Muscle of back (tissue), 11 donors: ENCODE measurements around the gene TSPAN4. TPM values are rescaled to one million over a fixed set of nuclear protein-coding genes. Genes with fewer than 3 reads are reported as not detected.

ENCODE experiments used
- DNase-seq, 3 donors: peaks; one replicate each; pipeline versions ENCODE4 v3.0.0 to v3.0.0-alpha.2; 2013
- polyA plus RNA-seq, 10 donors: library from polyadenylated mRNA; unstranded; fragments of 120-200 nt; gene quantifications; one replicate each; pipeline ENCODE4 v1.2.1, GENCODE V29; 2013; ENCODE audit not compliant: insufficient read length in 10 of 10

TSPAN4 gene
- polyA plus RNA-seq, 10 donors, result 41.1 to 72.2 (median 49.6) TPM

DNA sequence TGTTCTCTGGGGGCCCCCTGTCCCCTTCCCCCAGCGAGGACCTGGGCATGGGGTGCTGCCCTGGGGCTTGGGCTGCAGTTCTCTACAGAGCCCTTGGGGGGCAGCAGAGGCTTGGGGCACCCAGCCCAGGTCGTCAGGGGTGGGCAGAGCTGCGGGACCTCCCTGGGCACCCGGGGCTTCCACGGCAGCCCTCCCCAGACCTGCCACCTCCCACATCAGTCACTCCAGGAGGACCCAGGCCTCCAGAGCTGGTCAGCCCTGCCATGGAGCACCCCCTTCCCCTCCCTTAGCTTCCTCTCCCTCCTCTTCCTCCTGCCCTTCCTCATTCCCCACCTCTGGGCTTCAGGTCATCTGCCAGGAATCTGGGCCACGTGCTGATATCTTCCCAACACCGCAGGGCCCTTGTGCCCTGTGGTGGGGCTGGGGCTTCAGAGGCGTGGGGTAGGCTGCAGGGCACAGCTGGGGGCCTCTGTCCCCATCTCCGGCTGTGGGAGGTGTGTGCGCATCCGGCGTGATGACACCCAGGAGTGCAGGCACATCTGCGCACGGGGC, 5.8 kb downstream of the TSPAN4 start:
- peak in 1 of 3 donors; percentile 59 for DNase-seq

- DNase-seq, result peak in 1 of 3 donors; percentile 76
Observed at GRCh38 chr11:849104-849824, 6.6 kb downstream of the TSPAN4 start.

GRCh38 chr11:849951-850774, 7.5 kb downstream of the TSPAN4 start:
- DNase-seq, result peak in 1 of 3 donors; percentile 60

DNA sequence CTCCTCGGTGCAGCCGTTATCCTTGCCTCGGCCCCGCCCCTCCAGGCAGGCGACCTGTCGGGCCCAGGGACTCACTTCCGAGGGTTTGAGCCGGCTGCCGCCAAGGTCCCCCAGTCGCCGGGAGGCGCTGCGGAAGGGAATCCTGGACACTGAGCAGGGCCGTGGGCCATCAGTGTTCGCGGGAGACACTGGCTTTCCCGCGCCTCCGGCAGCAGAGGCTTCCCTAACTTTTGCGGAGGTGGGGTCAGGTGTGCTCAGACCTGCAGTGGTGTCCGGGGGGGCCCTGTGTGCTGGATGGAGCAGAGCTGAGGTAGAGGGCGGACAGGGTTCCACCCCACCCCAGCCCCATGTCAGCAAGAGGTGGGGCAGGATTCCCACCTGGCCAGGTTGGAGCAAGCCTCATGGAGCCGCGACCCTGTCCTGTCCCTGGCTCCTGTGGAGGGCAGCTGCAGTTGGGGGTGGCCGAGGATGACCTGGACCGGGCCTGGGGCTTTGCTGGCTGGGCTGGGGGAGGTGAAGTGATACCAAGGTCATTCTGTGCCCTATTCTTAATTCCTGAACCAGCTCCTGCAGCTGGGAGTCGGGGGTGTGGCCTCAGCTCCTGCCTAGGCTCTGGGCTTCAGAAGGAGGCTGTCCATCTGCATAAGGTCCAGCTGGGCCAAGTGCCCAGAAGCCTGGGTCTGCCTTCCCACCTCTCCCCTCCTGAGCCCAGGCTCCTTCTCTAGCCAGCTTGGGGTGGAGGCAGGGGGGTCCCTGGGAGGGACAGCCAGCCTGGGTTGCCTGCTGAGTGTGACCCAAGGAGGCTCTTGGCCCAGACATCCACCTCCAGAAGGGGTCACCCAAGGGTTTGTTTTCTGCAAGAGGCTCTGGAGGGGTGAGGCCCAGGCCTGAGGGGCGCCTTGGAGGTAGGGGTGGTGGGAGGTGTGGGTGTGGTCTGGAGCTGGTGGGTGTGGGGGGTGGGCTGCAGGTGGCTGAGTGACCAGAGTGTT, 8.4 kb downstream of the TSPAN4 start:
- peak in 1 of 3 donors; percentile 57 for DNase-seq

DNA sequence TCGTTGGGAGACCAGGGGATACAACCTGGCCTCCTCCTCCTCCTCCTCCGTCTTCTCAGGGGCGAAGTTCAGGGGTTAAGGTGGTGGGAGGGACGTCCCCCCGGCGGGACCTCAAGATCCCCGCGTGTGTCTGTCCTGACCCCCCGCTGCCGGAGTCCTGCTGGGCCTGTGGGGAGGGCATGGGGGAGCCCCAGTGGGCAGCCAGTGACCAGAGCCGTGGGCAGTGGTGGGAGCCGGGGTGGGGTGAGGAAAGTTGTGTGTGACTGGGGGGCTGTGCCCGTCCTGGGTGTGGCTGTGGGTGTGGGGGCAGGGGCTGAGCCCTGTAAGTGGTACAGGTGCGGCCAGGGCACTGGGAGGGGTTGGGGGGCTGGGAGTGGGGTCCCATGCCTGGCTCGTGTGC, 10.1 kb downstream of the TSPAN4 start:
- no peak for DNase-seq

GRCh38 chr11:853682-854448, 11.2 kb downstream of the TSPAN4 start:
- no peak for DNase-seq

GRCh38 chr11:854601-855329, 12.1 kb downstream of the TSPAN4 start:
- no peak for DNase-seq

DNA sequence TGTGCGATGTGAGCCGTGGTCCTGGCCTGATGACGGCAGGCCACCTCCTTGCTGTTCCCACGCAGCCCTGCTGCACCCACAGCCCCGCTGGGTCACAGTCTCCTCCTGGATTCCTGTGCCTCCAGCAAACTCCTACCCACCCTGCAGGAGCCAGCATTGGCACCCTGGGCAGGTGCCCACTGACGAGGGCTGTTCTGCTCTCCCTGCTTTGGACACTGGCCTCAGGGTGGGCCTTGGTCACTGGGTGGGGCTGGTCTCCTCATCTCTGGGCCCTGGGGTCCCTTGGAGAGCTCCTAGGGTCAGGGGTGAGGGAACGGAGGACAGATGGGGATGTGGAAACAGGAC, 12.7 kb downstream of the TSPAN4 start:
- DNase-seq, result no peak

DNA sequence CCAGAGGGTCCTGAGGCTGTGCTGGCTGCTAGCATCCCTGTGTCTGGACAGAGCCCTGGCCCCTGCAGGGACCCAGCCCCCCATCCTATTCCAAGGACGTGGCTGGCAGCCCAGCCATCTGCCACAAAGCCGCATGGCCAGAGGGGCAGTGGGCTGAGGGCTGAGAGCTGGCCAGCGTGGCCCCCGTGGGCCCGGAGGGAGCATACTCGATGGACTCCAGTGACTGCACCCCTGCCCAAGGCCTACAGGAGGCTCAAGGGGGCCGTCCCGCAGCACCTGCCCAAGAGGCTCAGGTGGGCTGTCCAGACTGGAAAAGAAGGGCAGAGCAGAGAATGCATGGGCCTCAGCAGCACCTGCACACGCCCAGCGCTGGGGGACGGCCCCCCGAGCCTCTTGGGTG, 13.1 kb downstream of the TSPAN4 start:
- no peak for DNase-seq

DNA sequence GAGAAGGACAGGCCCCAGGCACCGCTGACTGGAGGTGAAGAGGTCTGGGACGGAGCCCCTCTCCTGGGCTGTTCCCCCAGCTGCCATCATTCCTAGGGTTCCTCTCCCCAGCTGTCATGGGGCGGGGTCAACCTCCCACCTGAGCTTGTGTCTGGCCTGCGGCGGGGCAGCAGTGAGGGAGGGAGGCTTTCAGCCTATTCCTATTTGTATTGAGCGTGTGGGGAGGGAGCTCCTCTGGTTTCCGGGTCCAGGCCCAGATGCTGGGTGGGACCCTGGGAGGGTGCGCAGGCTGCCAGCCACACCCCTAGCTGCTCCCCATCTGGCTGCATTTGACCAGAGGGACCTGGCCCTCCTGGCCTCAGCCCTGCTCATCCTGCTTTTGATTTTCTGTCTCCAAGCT, 13.7 kb downstream of the TSPAN4 start:
- DNase-seq, result no peak

GRCh38 chr11:858053-858761, 15.6 kb downstream of the TSPAN4 start:
- DNase-seq, result no peak

- no peak for DNase-seq
Observed at GRCh38 chr11:858762-859339, 16.2 kb downstream of the TSPAN4 start.

DNA sequence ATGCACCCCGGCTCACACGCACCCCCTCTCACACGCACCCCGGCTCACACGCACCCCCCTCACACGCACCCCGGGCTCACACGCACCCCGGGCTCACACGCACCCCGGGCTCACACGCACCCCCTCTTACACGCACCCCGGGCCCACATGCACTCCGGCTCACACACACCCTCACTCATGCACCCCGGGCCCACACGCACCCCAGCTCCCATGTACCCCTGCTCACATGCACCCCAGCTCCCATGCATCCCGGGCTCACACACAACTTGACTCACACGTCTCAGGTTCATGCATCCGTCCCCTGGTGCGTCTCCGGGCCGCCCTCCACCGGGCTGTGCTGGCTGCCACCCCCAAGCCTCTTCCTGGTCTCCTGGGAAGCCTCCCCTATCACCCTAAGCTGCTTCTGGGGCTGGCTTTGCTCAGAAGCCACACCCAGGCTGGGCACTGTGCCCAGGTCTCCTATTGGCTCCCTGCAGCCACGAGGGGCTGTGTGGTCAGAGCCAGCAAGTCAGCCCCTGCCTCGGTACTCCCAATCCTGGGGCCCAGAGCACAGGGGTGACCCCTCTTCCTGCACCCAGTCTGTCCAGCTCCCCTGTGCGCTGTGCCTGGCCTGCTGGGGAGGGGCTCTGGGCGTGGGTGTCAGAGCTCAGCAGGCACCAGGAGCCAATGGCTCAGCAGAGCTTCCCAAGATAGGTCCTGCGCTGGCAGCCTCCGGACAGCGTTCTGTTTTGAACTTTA, 16.9 kb downstream of the TSPAN4 start:
- DNase-seq, result peak; percentile 56 to 90 (median 83)

DNA sequence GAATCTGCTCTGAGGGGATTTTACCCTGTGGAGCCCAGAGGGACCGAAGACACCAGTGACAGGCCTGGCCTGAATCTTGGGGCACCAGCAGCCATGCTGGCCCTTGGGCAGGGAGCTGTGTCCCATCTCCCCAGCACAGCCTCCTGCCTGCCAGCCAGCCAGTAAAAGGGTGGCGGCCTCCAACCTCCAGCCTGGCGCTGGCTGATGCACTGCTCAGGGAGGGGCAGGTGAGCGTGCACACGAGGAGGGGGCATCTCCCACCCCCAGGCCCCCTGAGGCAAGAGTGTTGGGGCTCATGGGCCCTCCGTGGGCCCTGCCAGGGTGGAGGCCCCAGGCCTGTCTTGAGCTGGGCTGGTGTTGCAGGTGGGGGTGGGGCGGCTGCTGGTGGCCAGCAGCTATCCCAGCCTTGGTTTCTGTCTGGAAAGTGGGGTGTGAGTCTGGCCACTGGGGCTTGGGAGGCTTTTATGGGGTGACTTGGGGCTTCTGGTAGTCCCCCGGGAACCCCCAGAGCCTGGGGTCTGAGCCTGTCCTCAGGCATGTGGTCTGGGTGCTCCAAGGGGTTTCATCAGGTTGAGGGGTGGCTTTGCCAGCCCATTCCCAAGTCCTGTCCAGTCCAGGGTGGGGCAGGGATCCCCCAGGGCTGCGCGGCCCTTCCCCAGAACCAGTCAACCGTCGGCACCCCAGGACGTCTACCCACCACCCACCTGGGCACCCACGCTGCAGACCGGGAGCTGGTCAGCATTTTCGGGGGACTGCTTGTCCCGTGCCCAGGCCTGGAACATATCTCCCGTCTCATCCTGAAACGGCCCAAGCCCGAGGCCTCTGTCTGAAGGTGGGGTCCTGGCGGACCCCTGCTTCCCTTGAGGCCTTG, 17.8 kb downstream of the TSPAN4 start:
- no peak for DNase-seq

GRCh38 chr11:861105-861479, 18.4 kb downstream of the TSPAN4 start:
- DNase-seq, result no peak

GRCh38 chr11:862081-862661, 19.5 kb downstream of the TSPAN4 start:
- DNase-seq, result peak in 2 of 3 donors; percentile 38 to 65

- DNase-seq, result peak in 1 of 3 donors; percentile 29
Observed at GRCh38 chr11:862696-863022, 20.0 kb downstream of the TSPAN4 start.
